Measurements from ENCODE around the gene DLK1. TPM values are rescaled to one million over a fixed set of nuclear protein-coding genes. Genes with fewer than 3 reads are reported as not detected.

The DLK1 gene
- total and polyA plus RNA-seq, 2 of the 13 experiments (the other 11 are each of a cell fraction or from before 2014, with no cell fraction given) = 95.5 to 312 TPM

- 0 out of 2 replicates have a peak, but pooled peaks have one; percentile 16 for TF ChIP-seq ARID2 (CRISPR knock-in tag; IDR thresholded peaks at IDR 0.05; ENCODE audit: borderline replicate concordance)
- TF ChIP-seq PHF8 (CRISPR knock-in tag; IDR thresholded peaks at IDR 0.05) = 0 out of 2 replicates have a peak, but pooled peaks have one; percentile 10
- TF ChIP-seq, protein P1, sequence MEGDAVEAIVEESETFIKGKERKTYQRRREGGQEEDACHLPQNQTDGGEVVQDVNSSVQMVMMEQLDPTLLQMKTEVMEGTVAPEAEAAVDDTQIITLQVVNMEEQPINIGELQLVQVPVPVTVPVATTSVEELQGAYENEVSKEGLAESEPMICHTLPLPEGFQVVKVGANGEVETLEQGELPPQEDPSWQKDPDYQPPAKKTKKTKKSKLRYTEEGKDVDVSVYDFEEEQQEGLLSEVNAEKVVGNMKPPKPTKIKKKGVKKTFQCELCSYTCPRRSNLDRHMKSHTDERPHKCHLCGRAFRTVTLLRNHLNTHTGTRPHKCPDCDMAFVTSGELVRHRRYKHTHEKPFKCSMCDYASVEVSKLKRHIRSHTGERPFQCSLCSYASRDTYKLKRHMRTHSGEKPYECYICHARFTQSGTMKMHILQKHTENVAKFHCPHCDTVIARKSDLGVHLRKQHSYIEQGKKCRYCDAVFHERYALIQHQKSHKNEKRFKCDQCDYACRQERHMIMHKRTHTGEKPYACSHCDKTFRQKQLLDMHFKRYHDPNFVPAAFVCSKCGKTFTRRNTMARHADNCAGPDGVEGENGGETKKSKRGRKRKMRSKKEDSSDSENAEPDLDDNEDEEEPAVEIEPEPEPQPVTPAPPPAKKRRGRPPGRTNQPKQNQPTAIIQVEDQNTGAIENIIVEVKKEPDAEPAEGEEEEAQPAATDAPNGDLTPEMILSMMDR (CRISPR knock-in tag; IDR thresholded peaks at IDR 0.05) = peak; percentile 6; the same call in 1 of the 2 replicates
- TF ChIP-seq TBP (CRISPR knock-in tag; IDR thresholded peaks at IDR 0.05) = no peak
- TF ChIP-seq, protein P2, sequence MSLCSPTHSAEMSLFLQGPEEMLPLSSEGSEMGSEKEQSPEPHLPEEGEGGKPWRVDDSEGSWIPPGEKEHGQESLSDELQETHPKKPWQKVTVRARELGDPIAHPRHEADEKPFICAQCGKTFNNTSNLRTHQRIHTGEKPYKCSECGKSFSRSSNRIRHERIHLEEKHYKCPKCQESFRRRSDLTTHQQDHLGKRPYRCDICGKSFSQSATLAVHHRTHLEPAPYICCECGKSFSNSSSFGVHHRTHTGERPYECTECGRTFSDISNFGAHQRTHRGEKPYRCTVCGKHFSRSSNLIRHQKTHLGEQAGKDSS (CRISPR knock-in tag; IDR thresholded peaks at IDR 0.05; ENCODE audit: borderline replicate concordance, low read depth) = 0 out of 2 replicates have a peak, but pooled peaks have one; percentile 18
- TF ChIP-seq, protein P3, sequence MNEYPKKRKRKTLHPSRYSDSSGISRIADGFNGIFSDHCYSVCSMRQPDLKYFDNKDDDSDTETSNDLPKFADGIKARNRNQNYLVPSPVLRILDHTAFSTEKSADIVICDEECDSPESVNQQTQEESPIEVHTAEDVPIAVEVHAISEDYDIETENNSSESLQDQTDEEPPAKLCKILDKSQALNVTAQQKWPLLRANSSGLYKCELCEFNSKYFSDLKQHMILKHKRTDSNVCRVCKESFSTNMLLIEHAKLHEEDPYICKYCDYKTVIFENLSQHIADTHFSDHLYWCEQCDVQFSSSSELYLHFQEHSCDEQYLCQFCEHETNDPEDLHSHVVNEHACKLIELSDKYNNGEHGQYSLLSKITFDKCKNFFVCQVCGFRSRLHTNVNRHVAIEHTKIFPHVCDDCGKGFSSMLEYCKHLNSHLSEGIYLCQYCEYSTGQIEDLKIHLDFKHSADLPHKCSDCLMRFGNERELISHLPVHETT (CRISPR knock-in tag; conservative IDR thresholded peaks at IDR 0.05) = no peak
- TF ChIP-seq ZFP82 (CRISPR knock-in tag; IDR thresholded peaks at IDR 0.05; ENCODE audit: borderline replicate concordance) = 0 out of 2 replicates have a peak, but pooled peaks have one; percentile 42
- peak; percentile 40; the same call in 1 of the 2 replicates for TF ChIP-seq UBTF (CRISPR knock-in tag; IDR thresholded peaks at IDR 0.05)
- no peak for TF ChIP-seq ZSCAN21 (CRISPR knock-in tag; IDR thresholded peaks at IDR 0.05; ENCODE audit: borderline replicate concordance)
- peak; percentile 45 for TF ChIP-seq HNRNPK (IDR thresholded peaks at IDR 0.05; ENCODE audit: low read depth, low read length, poor library complexity, severe bottlenecking)
- TF ChIP-seq, protein P4, sequence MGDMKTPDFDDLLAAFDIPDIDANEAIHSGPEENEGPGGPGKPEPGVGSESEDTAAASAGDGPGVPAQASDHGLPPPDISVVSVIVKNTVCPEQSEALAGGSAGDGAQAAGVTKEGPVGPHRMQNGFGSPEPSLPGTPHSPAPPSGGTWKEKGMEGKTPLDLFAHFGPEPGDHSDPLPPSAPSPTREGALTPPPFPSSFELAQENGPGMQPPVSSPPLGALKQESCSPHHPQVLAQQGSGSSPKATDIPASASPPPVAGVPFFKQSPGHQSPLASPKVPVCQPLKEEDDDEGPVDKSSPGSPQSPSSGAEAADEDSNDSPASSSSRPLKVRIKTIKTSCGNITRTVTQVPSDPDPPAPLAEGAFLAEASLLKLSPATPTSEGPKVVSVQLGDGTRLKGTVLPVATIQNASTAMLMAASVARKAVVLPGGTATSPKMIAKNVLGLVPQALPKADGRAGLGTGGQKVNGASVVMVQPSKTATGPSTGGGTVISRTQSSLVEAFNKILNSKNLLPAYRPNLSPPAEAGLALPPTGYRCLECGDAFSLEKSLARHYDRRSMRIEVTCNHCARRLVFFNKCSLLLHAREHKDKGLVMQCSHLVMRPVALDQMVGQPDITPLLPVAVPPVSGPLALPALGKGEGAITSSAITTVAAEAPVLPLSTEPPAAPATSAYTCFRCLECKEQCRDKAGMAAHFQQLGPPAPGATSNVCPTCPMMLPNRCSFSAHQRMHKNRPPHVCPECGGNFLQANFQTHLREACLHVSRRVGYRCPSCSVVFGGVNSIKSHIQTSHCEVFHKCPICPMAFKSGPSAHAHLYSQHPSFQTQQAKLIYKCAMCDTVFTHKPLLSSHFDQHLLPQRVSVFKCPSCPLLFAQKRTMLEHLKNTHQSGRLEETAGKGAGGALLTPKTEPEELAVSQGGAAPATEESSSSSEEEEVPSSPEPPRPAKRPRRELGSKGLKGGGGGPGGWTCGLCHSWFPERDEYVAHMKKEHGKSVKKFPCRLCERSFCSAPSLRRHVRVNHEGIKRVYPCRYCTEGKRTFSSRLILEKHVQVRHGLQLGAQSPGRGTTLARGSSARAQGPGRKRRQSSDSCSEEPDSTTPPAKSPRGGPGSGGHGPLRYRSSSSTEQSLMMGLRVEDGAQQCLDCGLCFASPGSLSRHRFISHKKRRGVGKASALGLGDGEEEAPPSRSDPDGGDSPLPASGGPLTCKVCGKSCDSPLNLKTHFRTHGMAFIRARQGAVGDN (CRISPR knock-in tag; IDR thresholded peaks at IDR 0.05) = peak; percentile 23; the same call in 1 of the 2 replicates
- peak; percentile 63 for TF ChIP-seq AGO2 (optimal IDR thresholded peaks at IDR 0.05; ENCODE audit: low read depth, low read length)
- TF ChIP-seq, protein P5, sequence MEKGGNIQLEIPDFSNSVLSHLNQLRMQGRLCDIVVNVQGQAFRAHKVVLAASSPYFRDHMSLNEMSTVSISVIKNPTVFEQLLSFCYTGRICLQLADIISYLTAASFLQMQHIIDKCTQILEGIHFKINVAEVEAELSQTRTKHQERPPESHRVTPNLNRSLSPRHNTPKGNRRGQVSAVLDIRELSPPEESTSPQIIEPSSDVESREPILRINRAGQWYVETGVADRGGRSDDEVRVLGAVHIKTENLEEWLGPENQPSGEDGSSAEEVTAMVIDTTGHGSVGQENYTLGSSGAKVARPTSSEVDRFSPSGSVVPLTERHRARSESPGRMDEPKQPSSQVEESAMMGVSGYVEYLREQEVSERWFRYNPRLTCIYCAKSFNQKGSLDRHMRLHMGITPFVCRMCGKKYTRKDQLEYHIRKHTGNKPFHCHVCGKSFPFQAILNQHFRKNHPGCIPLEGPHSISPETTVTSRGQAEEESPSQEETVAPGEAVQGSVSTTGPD (CRISPR knock-in tag; IDR thresholded peaks at IDR 0.05) = no peak
- no peak for TF ChIP-seq NONO (IDR thresholded peaks at IDR 0.05)
- TF ChIP-seq NONO (CRISPR knock-in tag; conservative IDR thresholded peaks at IDR 0.05) = no peak
Measured at GRCh38 chr14:100727086-100727872, 587 bp downstream of the DLK1 start (continued).
